Small intestine (tissue), 4 donors: Measurements from ENCODE around the gene RPL23. TPM values are rescaled to one million over a fixed set of nuclear protein-coding genes. Genes with fewer than 3 reads are reported as not detected.

ENCODE experiments used
- polyA plus RNA-seq, 4 donors: library from polyadenylated mRNA; stranded (reverse) in 3 of 4; unstranded in 1 of 4; fragments of 200-250 nt in 3 of 4; fragments of 120-200 nt in 1 of 4; gene quantifications; one replicate each; pipeline versions ENCODE4 v1.2.1 to v1.2.3, GENCODE V29; 2013
- donor health status: healthy with polysubstance abuse.
- donor health status: Bipolar disorder and iron deficiency.
- donor health status: healthy.

RPL23 gene
- polyA plus RNA-seq, 4 donors: 1,251 to 3,207 (median 2,577) TPM

Other genes starting within 250 kb of the RPL23 start
- gene SRCIN1, start 247.8 kb downstream of the RPL23 start, polyA plus RNA-seq: 1 to 10 TPM in 2 of 4 donors, under 1 TPM in 2; 0.45 to 9.6 (median 0.99) TPM
- gene EPOP, start 178.8 kb downstream of the RPL23 start, polyA plus RNA-seq: 1 to 10 TPM in 1 of 4 donors, under 1 TPM in 2, not detected in 1; 0.22 to 1.3 (median 0.40) TPM
- gene MLLT6, start 148.4 kb downstream of the RPL23 start, polyA plus RNA-seq: 10 to 100 TPM; 19.5 to 99.5 (median 39.1) TPM
- 100 to 1,000 TPM in 3 of 4 donors, 10 to 100 TPM in 1; 52.4 to 186 (median 131) TPM for gene CISD3, start 123.4 kb downstream of the RPL23 start, polyA plus RNA-seq
- gene PCGF2, start 105.4 kb downstream of the RPL23 start, polyA plus RNA-seq: 10 to 100 TPM in 3 of 4 donors, 1 to 10 TPM in 1; 7.6 to 30.2 (median 23.2) TPM
- 100 to 1,000 TPM; 114 to 310 (median 248) TPM for gene PSMB3, start 101.0 kb downstream of the RPL23 start, polyA plus RNA-seq
- 10 to 100 TPM in 2 of 4 donors, 1 to 10 TPM in 2; 4.9 to 28.0 (median 12.2) TPM for gene PIP4K2B, start 54.2 kb downstream of the RPL23 start, polyA plus RNA-seq
- 10 to 100 TPM; 12.6 to 61.1 (median 32.6) TPM for gene CWC25, start 28.4 kb downstream of the RPL23 start, polyA plus RNA-seq
- 100 to 1,000 TPM; 152 to 296 (median 235) TPM for gene LASP1, start 16.3 kb upstream of the RPL23 start, polyA plus RNA-seq
- gene FBXO47, start 113.7 kb upstream of the RPL23 start, polyA plus RNA-seq: under 1 TPM in 1 of 4 donors, not detected in 3; 0.01 TPM